ENCODE data around the gene ALCAM. TPM values are rescaled to one million over a fixed set of nuclear protein-coding genes. Genes with fewer than 3 reads are reported as not detected.

Gene ALCAM
- total and polyA plus RNA-seq, 2 donors (not counting 1 experiment from before 2014, with no cell fraction given) = 6.2 to 23.8 TPM

- Histone ChIP-seq H3K79me2 (ENCODE audit: control insufficient read depth, insufficient read depth, low read length) (peaks cover 50% of the 10 kb centered on the region), H3K4me2 (replicated peaks; ENCODE audit: low read depth, low read length, poor library complexity, severe bottlenecking) (no peak overlapping the region), H3K4me1 (ENCODE audit: control insufficient read depth in 2 of 2, insufficient read depth in 2 of 2, low read length in 2 of 2) (no peaks in the 10 kb centered on the region), H2AFZ (ENCODE audit: insufficient read depth, low read depth, low read length, poor library complexity, severe bottlenecking) (no peak overlapping the region), H3K27me3 (replicated peaks in 1 of 4; ENCODE audit: control extremely low read depth in 1 of 4, control insufficient read depth in 3 of 4, insufficient read depth in 4 of 4, low read length in 3 of 4) (no peaks in the 10 kb centered on the region), H4K20me1 (ENCODE audit: control insufficient read depth, insufficient read depth, low read length, poor library complexity, severe bottlenecking) (peaks cover 10% of the 10 kb centered on the region), H3K9me3 (ENCODE audit: control extremely low read depth in 1 of 3, control insufficient read depth in 2 of 3, insufficient read depth in 1 of 3, low read length in 2 of 3) (peaks cover 3 to 12% (median 7%) of the 10 kb centered on the region in 3 donors), H3K4me3 (ENCODE audit: control extremely low read depth in 1 of 5, extremely low read depth in 1 of 5, insufficient read depth in 1 of 5, low read depth in 2 of 5, low read length in 4 of 5) (no peak overlapping the region), H3K9ac (ENCODE audit: low read length) (no peak overlapping the region), H3K36me3 (replicated peaks in 1 of 2; ENCODE audit: control extremely low read depth in 1 of 2, control insufficient read depth in 1 of 2, extremely low read depth in 1 of 2, insufficient read depth in 2 of 2, low read length in 1 of 2) (no peaks in the 10 kb centered on the region), H3K27ac (ENCODE audit: low read length in 2 of 2) (no peak overlapping the region)
- no peak overlapping the region for H3K27ac Mint-ChIP-seq
- TF ChIP-seq EZH2 (IDR thresholded peaks at IDR 0.05; ENCODE audit: borderline replicate concordance, insufficient read depth, low read depth, low read length, poor library complexity, severe bottlenecking) (no peak), CTCF (IDR thresholded peaks at IDR 0.05) (no peak)
- no peak for ATAC-seq (ENCODE audit: low read depth)
- intact Hi-C loops (cut with micrococcal nuclease) = no loop called here
- no peak for DNase-seq
- CTCF ChIA-PET = no interaction called here
- peaks cover 7% of the 10 kb centered on the region for H3K9me3 Mint-ChIP-seq (ENCODE audit: insufficient read depth)
- POLR2A ChIA-PET = no interaction called here
- peaks cover 5% of the 10 kb centered on the region for H3K4me1 Mint-ChIP-seq
- no CpG with 5 or more reads among the region's 1 CpG for WGBS (ENCODE audit: insufficient coverage)
- no peaks in the 10 kb centered on the region for H3K27me3 Mint-ChIP-seq
- H3K4me3 Mint-ChIP-seq = no peak overlapping the region
These were observed 32.4 kb downstream of the ALCAM start for GRCh38 chr3:105399062-105399461.

GRCh38 chr3:105399611-105400010 is 32.9 kb downstream of the ALCAM start:
- Histone ChIP-seq H3K36me3 (replicated peaks in 1 of 2; ENCODE audit: control extremely low read depth in 1 of 2, control insufficient read depth in 1 of 2, extremely low read depth in 1 of 2, insufficient read depth in 2 of 2, low read length in 1 of 2) (no peaks in the 10 kb centered on the region), H3K9me3 (ENCODE audit: control extremely low read depth in 1 of 3, control insufficient read depth in 2 of 3, insufficient read depth in 1 of 3, low read length in 2 of 3) (peaks cover 3 to 12% (median 7%) of the 10 kb centered on the region in 3 donors), H3K79me2 (ENCODE audit: control insufficient read depth, insufficient read depth, low read length) (peaks cover 45% of the 10 kb centered on the region), H4K20me1 (ENCODE audit: control insufficient read depth, insufficient read depth, low read length, poor library complexity, severe bottlenecking) (peaks cover 10% of the 10 kb centered on the region), H3K27ac (ENCODE audit: low read length in 2 of 2) (no peak overlapping the region), H3K9ac (ENCODE audit: low read length) (no peak overlapping the region), H3K4me1 (ENCODE audit: control insufficient read depth in 2 of 2, insufficient read depth in 2 of 2, low read length in 2 of 2) (no peaks in the 10 kb centered on the region), H2AFZ (ENCODE audit: insufficient read depth, low read depth, low read length, poor library complexity, severe bottlenecking) (no peak overlapping the region), H3K27me3 (replicated peaks in 1 of 4; ENCODE audit: control extremely low read depth in 1 of 4, control insufficient read depth in 3 of 4, insufficient read depth in 4 of 4, low read length in 3 of 4) (no peaks in the 10 kb centered on the region), H3K4me2 (replicated peaks; ENCODE audit: low read depth, low read length, poor library complexity, severe bottlenecking) (no peak overlapping the region), H3K4me3 (ENCODE audit: control extremely low read depth in 1 of 5, extremely low read depth in 1 of 5, insufficient read depth in 1 of 5, low read depth in 2 of 5, low read length in 4 of 5) (no peak overlapping the region)
- DNase-seq (no peak), ATAC-seq (ENCODE audit: low read depth) (no peak)
- peaks cover 5% of the 10 kb centered on the region for H3K4me1 Mint-ChIP-seq
- POLR2A ChIA-PET = no interaction called here
- CTCF ChIA-PET = no interaction called here
- H3K27me3 Mint-ChIP-seq = no peaks in the 10 kb centered on the region
- TF ChIP-seq EZH2 (IDR thresholded peaks at IDR 0.05; ENCODE audit: borderline replicate concordance, insufficient read depth, low read depth, low read length, poor library complexity, severe bottlenecking) (no peak), CTCF (IDR thresholded peaks at IDR 0.05) (no peak)
- H3K27ac Mint-ChIP-seq = no peak overlapping the region
- peaks cover 8% of the 10 kb centered on the region for H3K9me3 Mint-ChIP-seq (ENCODE audit: insufficient read depth)
- WGBS (ENCODE audit: insufficient coverage) = no CpG with 5 or more reads among the region's 1 CpG
- H3K4me3 Mint-ChIP-seq = no peak overlapping the region
- intact Hi-C loops (cut with micrococcal nuclease) = no loop called here

Measured in B cell (primary cell).